Caco-2 (cell line): ENCODE results near the gene PVR. TPM values are rescaled to one million over a fixed set of nuclear protein-coding genes. Genes with fewer than 3 reads are reported as not detected.

Experiments used
- BruUV-seq: library from RNA; stranded (reverse); fragments of 400-500 nt; replicated peaks from 2 replicates; lab custom pipeline; 2021; lab: Mats Ljungman, UMichigan
- CTCF ChIA-PET: fragments of 300-600 bp; sonication (Branson Sonifier 250); formaldehyde crosslinking; loops from one replicate; lab custom pipeline; 2022; ENCODE audit warnings: antibody characterized with exemption; lab: Charles Lee
- POLR2A ChIA-PET: fragments of 300-600 bp; sonication (Branson Sonifier 250); formaldehyde crosslinking; loops from one replicate; lab custom pipeline; 2022; ENCODE audit warnings: antibody characterized with exemption; lab: Charles Lee
- DNase-seq, 2 experiments: peaks; one replicate each; pipeline versions ENCODE4 v3.0.0 to v3.0.0-alpha.2; 2020 to 2022
- H3K27me3 ChIP-seq: replicated peaks from 2 replicates; pipeline ENCODE4 v1.6.0; 2011; ENCODE audit warnings: low read length; ENCODE audit not compliant: control insufficient read depth, insufficient read depth
- H3K36me3 ChIP-seq: 2 replicates; pipeline ENCODE4 v1.5.1; 2011; ENCODE audit warnings: low read length; ENCODE audit not compliant: control insufficient read depth, insufficient read depth
- H3K4me1 ChIP-seq: fragments of 250-450 bp; sonication (Bioruptor Pico); 2 replicates; pipeline ENCODE4 v1.5.1; 2020; ENCODE audit warnings: mild to moderate bottlenecking
- H3K4me3 ChIP-seq: 2 replicates; pipeline ENCODE4 v1.5.1; 2011; ENCODE audit warnings: low read depth, mild to moderate bottlenecking, control low read depth, low read length
- H3K9me3 ChIP-seq: fragments of 250-450 bp; sonication (Bioruptor Pico); 2 replicates; pipeline ENCODE4 v1.5.1; 2020; ENCODE audit warnings: mild to moderate bottlenecking, moderate library complexity
- H3K27ac Mint-ChIP-seq: one replicate; pipeline ENCODE4 v1.8.0; 2022; ENCODE audit warnings: mixed read lengths; ENCODE audit not compliant: unreplicated experiment
- H3K27me3 Mint-ChIP-seq: one replicate; pipeline ENCODE4 v1.8.0; 2022; ENCODE audit warnings: mixed read lengths; ENCODE audit not compliant: insufficient read depth, unreplicated experiment
- H3K36me3 Mint-ChIP-seq: one replicate; pipeline ENCODE4 v1.8.0; 2022; ENCODE audit warnings: mild to moderate bottlenecking, mixed read lengths; ENCODE audit not compliant: insufficient read depth, unreplicated experiment
- H3K4me1 Mint-ChIP-seq: one replicate; pipeline ENCODE4 v1.8.0; 2022; ENCODE audit warnings: low read depth, mixed read lengths; ENCODE audit not compliant: unreplicated experiment
- H3K4me3 Mint-ChIP-seq: one replicate; pipeline ENCODE4 v1.8.0; 2022; ENCODE audit warnings: mild to moderate bottlenecking, moderate library complexity, mixed read lengths; ENCODE audit not compliant: unreplicated experiment
- H3K9me3 Mint-ChIP-seq: one replicate; pipeline ENCODE4 v1.8.0; 2022; ENCODE audit warnings: mixed read lengths; ENCODE audit not compliant: unreplicated experiment
- intact Hi-C: fragments of 100-400 bp; cut with micrococcal nuclease; formaldehyde crosslinking; loops from one replicate; pipeline ENCODE4 v1.10.0; 2022; ENCODE audit not compliant: unreplicated experiment
- total RNA-seq: library from RNA; stranded (reverse); gene quantifications from 2 replicates; pipeline ENCODE4 v1.2.3, GENCODE V29; 2022
- TF ChIP-seq, protein P1 (sequence below), 2 experiments: fragments of 200-600 bp in 1 of 2; IDR thresholded peaks; 1 replicate in 1 of 2; 2 replicates in 1 of 2; pipeline versions ENCODE4 v1.5.1 to v1.8.0; 2011 to 2022; ENCODE audit warnings: antibody characterized with exemption in 1 of 2, control low read depth in 1 of 2, inconsistent platforms in 1 of 2, low read depth in 1 of 2, low read length in 1 of 2, mild to moderate bottlenecking in 1 of 2, moderate library complexity in 1 of 2; ENCODE audit not compliant: insufficient read depth in 1 of 2, severe bottlenecking in 1 of 2, unreplicated experiment in 1 of 2

PVR gene
- total RNA-seq, 1 experiment from 2014 or later = 86.5 TPM

DNA sequence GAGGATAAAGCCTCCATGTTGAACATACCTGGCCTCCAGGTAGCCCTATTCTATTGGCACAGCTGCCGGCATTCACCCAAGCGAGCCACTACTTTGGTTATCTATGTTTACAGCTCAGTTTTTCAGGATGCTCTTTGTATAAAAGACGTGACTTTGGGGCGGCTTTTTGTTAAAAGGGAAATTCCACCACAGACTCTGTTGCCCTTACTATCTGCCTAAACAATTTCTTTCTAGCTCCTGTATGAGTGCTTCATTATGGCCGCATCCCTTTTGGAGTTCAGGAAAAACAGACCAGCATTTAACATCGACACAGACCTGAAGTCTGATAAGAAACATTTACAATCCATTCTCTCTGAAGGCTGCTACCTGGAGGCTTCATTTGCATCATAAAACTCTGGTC lies 39.5 kb upstream of the PVR start:
- POLR2A ChIA-PET = no interaction called here
- no peak for DNase-seq
- peak overlapping the region; percentile 34 for H3K27ac Mint-ChIP-seq

DNA sequence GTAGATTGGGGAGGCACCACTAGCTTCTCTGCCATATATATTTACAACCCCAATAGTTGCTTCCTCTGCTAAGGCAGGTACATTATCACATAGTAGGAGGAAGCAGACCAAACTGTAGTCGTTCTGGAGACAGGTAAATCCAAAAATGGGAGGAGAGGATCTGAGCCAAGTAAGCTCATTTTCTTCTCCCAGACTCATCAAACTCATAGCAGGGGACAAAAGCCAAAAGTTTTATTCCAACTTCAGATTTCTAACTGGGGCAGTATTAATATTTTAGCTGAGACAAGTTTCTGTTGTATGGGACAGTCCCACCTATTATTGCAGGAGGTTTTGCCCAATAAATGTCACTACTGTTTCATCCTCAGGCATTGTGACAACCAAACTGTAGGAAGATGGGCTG lies 38.2 kb upstream of the PVR start:
- intact Hi-C loops = no loop called here
- Mint-ChIP-seq H3K27ac (no peak overlapping the region), H3K36me3 (no peaks in the 10 kb centered on the region), H3K27me3 (no peaks in the 10 kb centered on the region), H3K4me3 (no peak overlapping the region), H3K4me1 (peaks cover 46% of the 10 kb centered on the region), H3K9me3 (no peaks in the 10 kb centered on the region)
- BruUV-seq = no TSS peak
- TF ChIP-seq, protein P1, sequence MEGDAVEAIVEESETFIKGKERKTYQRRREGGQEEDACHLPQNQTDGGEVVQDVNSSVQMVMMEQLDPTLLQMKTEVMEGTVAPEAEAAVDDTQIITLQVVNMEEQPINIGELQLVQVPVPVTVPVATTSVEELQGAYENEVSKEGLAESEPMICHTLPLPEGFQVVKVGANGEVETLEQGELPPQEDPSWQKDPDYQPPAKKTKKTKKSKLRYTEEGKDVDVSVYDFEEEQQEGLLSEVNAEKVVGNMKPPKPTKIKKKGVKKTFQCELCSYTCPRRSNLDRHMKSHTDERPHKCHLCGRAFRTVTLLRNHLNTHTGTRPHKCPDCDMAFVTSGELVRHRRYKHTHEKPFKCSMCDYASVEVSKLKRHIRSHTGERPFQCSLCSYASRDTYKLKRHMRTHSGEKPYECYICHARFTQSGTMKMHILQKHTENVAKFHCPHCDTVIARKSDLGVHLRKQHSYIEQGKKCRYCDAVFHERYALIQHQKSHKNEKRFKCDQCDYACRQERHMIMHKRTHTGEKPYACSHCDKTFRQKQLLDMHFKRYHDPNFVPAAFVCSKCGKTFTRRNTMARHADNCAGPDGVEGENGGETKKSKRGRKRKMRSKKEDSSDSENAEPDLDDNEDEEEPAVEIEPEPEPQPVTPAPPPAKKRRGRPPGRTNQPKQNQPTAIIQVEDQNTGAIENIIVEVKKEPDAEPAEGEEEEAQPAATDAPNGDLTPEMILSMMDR (IDR thresholded peaks at IDR 0.05; ENCODE audit: insufficient read depth in 1 of 2, low read depth in 1 of 2, low read length in 1 of 2, severe bottlenecking in 1 of 2, unreplicated experiment in 1 of 2) = no peak
- DNase-seq = no peak
- Histone ChIP-seq H3K9me3 (no peaks in the 10 kb centered on the region), H3K4me1 (peaks cover 31% of the 10 kb centered on the region), H3K36me3 (no peaks in the 10 kb centered on the region), H3K27me3 (no peaks in the 10 kb centered on the region), H3K4me3 (no peak overlapping the region)
- CTCF ChIA-PET = no interaction called here
- POLR2A ChIA-PET = no interaction called here

More for the DNA sequence above, 39.5 kb upstream of the PVR start:
- no peaks in the 10 kb centered on the region for H3K27me3 Mint-ChIP-seq
- peaks cover 46% of the 10 kb centered on the region for H3K4me1 Mint-ChIP-seq
- no peak overlapping the region for H3K4me3 Mint-ChIP-seq
- CTCF ChIA-PET = interaction anchor here (0.6 kb wide), 1 partner anchor 31 kb away, joined by 3 read pairs; no protein-coding TSS in a partner anchor
- H3K36me3 Mint-ChIP-seq = no peaks in the 10 kb centered on the region
- BruUV-seq = no TSS peak
- Histone ChIP-seq H3K4me3 (no peak overlapping the region), H3K27me3 (no peaks in the 10 kb centered on the region), H3K9me3 (no peaks in the 10 kb centered on the region), H3K36me3 (no peaks in the 10 kb centered on the region), H3K4me1 (peaks cover 28% of the 10 kb centered on the region)
- no peaks in the 10 kb centered on the region for H3K9me3 Mint-ChIP-seq
- TF ChIP-seq, protein P1 (IDR thresholded peaks at IDR 0.05; ENCODE audit: insufficient read depth in 1 of 2, low read depth in 1 of 2, low read length in 1 of 2, severe bottlenecking in 1 of 2, unreplicated experiment in 1 of 2) = no peak
- intact Hi-C loops = no loop called here

DNA sequence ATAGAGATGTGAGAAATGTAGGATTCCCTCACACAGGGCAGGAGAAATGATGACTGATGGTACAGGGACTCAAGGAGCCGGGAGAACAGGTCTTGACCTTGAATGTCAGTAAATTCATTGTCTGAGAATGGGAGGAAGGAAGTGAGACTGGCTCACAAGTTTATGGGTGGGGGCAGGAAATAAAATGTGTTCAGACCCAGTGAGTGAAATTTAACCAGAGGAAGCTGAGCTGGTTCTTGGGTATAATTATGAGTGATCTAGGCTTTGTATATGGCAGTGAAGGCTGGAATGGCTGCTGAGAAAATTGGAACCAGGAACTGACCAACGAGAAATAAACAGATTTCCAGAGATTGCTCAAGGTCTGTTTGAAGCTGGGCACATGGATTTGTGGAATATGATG lies 36.7 kb upstream of the PVR start:
- DNase-seq = no peak
- no peaks in the 10 kb centered on the region for H3K9me3 Mint-ChIP-seq
- Histone ChIP-seq H3K36me3 (no peaks in the 10 kb centered on the region), H3K27me3 (no peaks in the 10 kb centered on the region), H3K4me1 (peaks cover 38% of the 10 kb centered on the region), H3K4me3 (no peak overlapping the region), H3K9me3 (no peaks in the 10 kb centered on the region)
- peaks cover 36% of the 10 kb centered on the region for H3K4me1 Mint-ChIP-seq
- ChIA-PET POLR2A (interaction anchor here (0.5 kb wide), 1 partner anchor 23 kb away, joined by 3 read pairs; no protein-coding TSS in a partner anchor), CTCF (no interaction called here)
- no peak overlapping the region for H3K27ac Mint-ChIP-seq
- intact Hi-C loops = no loop called here
- H3K36me3 Mint-ChIP-seq = no peaks in the 10 kb centered on the region
- H3K27me3 Mint-ChIP-seq = no peaks in the 10 kb centered on the region
- no TSS peak for BruUV-seq
- TF ChIP-seq, protein P1 (IDR thresholded peaks at IDR 0.05; ENCODE audit: insufficient read depth in 1 of 2, low read depth in 1 of 2, low read length in 1 of 2, severe bottlenecking in 1 of 2, unreplicated experiment in 1 of 2) = no peak
- no peak overlapping the region for H3K4me3 Mint-ChIP-seq
